ENCODE data around the gene ZC3HAV1L. TPM values are rescaled to one million over a fixed set of nuclear protein-coding genes. Genes with fewer than 3 reads are reported as not detected.

Gene ZC3HAV1L
- total and polyA plus RNA-seq, 2 of the 13 experiments (the other 11 are each of a cell fraction or from before 2014, with no cell fraction given): 8.4 to 11.1 TPM

DNA sequence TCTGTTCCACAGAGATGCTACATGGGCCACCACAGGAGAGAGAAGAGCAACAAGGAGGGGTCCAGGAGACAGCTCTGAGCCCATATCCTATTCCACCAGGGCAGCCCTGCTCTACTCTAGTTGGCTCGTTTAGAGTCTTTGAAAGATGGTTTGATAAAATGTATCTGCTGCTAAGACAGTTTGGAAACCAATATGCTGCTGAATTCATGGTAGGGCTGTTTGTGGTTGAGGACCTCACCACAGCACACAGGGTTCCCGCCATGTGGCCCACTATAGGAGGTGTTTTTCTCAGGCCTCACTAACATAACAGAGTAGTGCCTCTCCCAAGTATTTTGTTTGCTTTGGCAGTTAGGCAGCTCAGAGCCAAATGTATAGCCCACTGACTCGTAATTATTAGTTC, 35.8 kb upstream of the ZC3HAV1L start:
- Histone ChIP-seq H3K4me1 (ENCODE audit: insufficient read depth, low read length) (peaks cover 20% of the 10 kb centered on the region), H3K9me3 (ENCODE audit: low read length) (no peaks in the 10 kb centered on the region), H3K9ac (ENCODE audit: insufficient read depth, low read depth, low read length) (no peak overlapping the region), H3K4me3 (replicated peaks in 1 of 3; ENCODE audit: insufficient read depth in 1 of 3, low read depth in 2 of 3, low read length in 3 of 3) (no peak overlapping the region), H3K79me2 (ENCODE audit: insufficient read depth, low read length) (no peaks in the 10 kb centered on the region), H2AFZ (ENCODE audit: low read length) (no peak overlapping the region), H4K20me1 (ENCODE audit: insufficient read depth, low read length) (no peaks in the 10 kb centered on the region; the same call in 1 of the 2 replicates), H3K27ac (ENCODE audit: extremely low read length, insufficient read depth, low read length) (no peak overlapping the region), H3K27me3 (ENCODE audit: control insufficient read depth in 1 of 2, insufficient read depth in 2 of 2, low read length in 2 of 2) (no peaks in the 10 kb centered on the region), H3K36me3 (replicated peaks in 1 of 2; ENCODE audit: control insufficient read depth in 1 of 2, insufficient read depth in 2 of 2, low read length in 2 of 2) (peaks cover 13 to 45% of the 10 kb centered on the region in 2 experiments), H3K4me2 (ENCODE audit: low read depth, low read length) (no peak overlapping the region)
- FAIRE-seq: no peak
- TF ChIP-seq, protein P1, sequence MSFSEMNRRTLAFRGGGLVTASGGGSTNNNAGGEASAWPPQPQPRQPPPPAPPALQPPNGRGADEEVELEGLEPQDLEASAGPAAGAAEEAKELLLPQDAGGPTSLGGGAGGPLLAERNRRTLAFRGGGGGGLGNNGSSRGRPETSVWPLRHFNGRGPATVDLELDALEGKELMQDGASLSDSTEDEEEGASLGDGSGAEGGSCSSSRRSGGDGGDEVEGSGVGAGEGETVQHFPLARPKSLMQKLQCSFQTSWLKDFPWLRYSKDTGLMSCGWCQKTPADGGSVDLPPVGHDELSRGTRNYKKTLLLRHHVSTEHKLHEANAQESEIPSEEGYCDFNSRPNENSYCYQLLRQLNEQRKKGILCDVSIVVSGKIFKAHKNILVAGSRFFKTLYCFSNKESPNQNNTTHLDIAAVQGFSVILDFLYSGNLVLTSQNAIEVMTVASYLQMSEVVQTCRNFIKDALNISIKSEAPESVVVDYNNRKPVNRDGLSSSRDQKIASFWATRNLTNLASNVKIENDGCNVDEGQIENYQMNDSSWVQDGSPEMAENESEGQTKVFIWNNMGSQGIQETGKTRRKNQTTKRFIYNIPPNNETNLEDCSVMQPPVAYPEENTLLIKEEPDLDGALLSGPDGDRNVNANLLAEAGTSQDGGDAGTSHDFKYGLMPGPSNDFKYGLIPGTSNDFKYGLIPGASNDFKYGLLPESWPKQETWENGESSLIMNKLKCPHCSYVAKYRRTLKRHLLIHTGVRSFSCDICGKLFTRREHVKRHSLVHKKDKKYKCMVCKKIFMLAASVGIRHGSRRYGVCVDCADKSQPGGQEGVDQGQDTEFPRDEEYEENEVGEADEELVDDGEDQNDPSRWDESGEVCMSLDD (CRISPR knock-in tag; IDR thresholded peaks at IDR 0.05; ENCODE audit: borderline replicate concordance): no peak
- TF ChIP-seq TBX3 (IDR thresholded peaks at IDR 0.05; ENCODE audit: borderline replicate concordance) (no peak), EZH2 (conservative IDR thresholded peaks at IDR 0.05; ENCODE audit: low read depth, low read length) (no peak), ZNF33B (CRISPR knock-in tag; IDR thresholded peaks at IDR 0.05) (no peak), NCOA2 (CRISPR knock-in tag; IDR thresholded peaks at IDR 0.05) (no peak), ZSCAN25 (CRISPR knock-in tag; IDR thresholded peaks at IDR 0.05) (no peak)
- TF ChIP-seq, protein P2, sequence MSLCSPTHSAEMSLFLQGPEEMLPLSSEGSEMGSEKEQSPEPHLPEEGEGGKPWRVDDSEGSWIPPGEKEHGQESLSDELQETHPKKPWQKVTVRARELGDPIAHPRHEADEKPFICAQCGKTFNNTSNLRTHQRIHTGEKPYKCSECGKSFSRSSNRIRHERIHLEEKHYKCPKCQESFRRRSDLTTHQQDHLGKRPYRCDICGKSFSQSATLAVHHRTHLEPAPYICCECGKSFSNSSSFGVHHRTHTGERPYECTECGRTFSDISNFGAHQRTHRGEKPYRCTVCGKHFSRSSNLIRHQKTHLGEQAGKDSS (CRISPR knock-in tag; IDR thresholded peaks at IDR 0.05; ENCODE audit: borderline replicate concordance, low read depth): no peak
- TF ChIP-seq, protein P3, sequence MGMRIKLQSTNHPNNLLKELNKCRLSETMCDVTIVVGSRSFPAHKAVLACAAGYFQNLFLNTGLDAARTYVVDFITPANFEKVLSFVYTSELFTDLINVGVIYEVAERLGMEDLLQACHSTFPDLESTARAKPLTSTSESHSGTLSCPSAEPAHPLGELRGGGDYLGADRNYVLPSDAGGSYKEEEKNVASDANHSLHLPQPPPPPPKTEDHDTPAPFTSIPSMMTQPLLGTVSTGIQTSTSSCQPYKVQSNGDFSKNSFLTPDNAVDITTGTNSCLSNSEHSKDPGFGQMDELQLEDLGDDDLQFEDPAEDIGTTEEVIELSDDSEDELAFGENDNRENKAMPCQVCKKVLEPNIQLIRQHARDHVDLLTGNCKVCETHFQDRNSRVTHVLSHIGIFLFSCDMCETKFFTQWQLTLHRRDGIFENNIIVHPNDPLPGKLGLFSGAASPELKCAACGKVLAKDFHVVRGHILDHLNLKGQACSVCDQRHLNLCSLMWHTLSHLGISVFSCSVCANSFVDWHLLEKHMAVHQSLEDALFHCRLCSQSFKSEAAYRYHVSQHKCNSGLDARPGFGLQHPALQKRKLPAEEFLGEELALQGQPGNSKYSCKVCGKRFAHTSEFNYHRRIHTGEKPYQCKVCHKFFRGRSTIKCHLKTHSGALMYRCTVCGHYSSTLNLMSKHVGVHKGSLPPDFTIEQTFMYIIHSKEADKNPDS (CRISPR knock-in tag; IDR thresholded peaks at IDR 0.05): no peak
- TF ChIP-seq, protein P4, sequence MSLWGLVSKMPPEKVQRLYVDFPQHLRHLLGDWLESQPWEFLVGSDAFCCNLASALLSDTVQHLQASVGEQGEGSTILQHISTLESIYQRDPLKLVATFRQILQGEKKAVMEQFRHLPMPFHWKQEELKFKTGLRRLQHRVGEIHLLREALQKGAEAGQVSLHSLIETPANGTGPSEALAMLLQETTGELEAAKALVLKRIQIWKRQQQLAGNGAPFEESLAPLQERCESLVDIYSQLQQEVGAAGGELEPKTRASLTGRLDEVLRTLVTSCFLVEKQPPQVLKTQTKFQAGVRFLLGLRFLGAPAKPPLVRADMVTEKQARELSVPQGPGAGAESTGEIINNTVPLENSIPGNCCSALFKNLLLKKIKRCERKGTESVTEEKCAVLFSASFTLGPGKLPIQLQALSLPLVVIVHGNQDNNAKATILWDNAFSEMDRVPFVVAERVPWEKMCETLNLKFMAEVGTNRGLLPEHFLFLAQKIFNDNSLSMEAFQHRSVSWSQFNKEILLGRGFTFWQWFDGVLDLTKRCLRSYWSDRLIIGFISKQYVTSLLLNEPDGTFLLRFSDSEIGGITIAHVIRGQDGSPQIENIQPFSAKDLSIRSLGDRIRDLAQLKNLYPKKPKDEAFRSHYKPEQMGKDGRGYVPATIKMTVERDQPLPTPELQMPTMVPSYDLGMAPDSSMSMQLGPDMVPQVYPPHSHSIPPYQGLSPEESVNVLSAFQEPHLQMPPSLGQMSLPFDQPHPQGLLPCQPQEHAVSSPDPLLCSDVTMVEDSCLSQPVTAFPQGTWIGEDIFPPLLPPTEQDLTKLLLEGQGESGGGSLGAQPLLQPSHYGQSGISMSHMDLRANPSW (CRISPR knock-in tag; IDR thresholded peaks at IDR 0.05; ENCODE audit: borderline replicate concordance): no peak
- TF ChIP-seq, protein P5, sequence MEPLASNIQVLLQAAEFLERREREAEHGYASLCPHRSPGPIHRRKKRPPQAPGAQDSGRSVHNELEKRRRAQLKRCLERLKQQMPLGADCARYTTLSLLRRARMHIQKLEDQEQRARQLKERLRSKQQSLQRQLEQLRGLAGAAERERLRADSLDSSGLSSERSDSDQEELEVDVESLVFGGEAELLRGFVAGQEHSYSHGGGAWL (CRISPR knock-in tag; IDR thresholded peaks at IDR 0.05): no peak
- DNase-seq (ENCODE audit: low spot score): no peak
- intact Hi-C loops (cut with micrococcal nuclease; ENCODE audit: unreplicated experiment) (no loop called here), in situ Hi-C loops (cut with HindIII; ENCODE audit: extremely low pct_ligation_motif_present, low pct_unique_long_range_greater_than_20kb) (no loop called here)
- POLR2A ChIA-PET: no interaction called here
- ATAC-seq: no peak
- no TSS peak for BruUV-seq (replicated peaks)
- CTCF ChIA-PET (ENCODE audit: low intra/inter-chr PET ratio, low total read pairs): no interaction called here
- 94% methylated on average over 3 of the region's 3 CpGs for WGBS (ENCODE audit: low lambda C conversion rate)

Data from HepG2 (cell line).